ENCODE measurements around the gene OR56A1. TPM values are rescaled to one million over a fixed set of nuclear protein-coding genes. Genes with fewer than 3 reads are reported as not detected.

Gene OR56A1
- total RNA-seq, 1 experiment from 2014 or later = 0.35 TPM

- TF ChIP-seq ARID4B (CRISPR knock-in tag; IDR thresholded peaks at IDR 0.05; ENCODE audit: borderline replicate concordance) = no peak
- TF ChIP-seq CDX4 (CRISPR knock-in tag; IDR thresholded peaks at IDR 0.05; ENCODE audit: borderline replicate concordance) = no peak
- no peak for TF ChIP-seq STAT6 (CRISPR knock-in tag; conservative IDR thresholded peaks at IDR 0.05; ENCODE audit: low read depth)
- no peak for TF ChIP-seq E2F5 (CRISPR knock-in tag; IDR thresholded peaks at IDR 0.05)
- TF ChIP-seq ATF1 (CRISPR knock-in tag; IDR thresholded peaks at IDR 0.05) = no peak
Measured at GRCh38 chr11:6055569-6055968, 25.0 kb upstream of the OR56A1 start (continued).

GRCh38 chr11:6052374-6052773, 21.8 kb upstream of the OR56A1 start:
- Mint-ChIP-seq H3K4me3 (no peak overlapping the region), H3K36me3 (no peaks in the 10 kb centered on the region), H3K27ac (no peak overlapping the region), H3K9me3 (peaks cover 7% of the 10 kb centered on the region), H3K27me3 (ENCODE audit: low read depth) (no peaks in the 10 kb centered on the region; the same call in 1 of the 2 replicates), H3K4me1 (peaks cover 24% of the 10 kb centered on the region)
- ATAC-seq (peak; percentile 56; the same call in 1 of the 2 replicates), DNase-seq (ENCODE audit: low spot score) (no peak)
- TF ChIP-seq ZNF121 (CRISPR knock-in tag; IDR thresholded peaks at IDR 0.05) (no peak), ARID4B (CRISPR knock-in tag; IDR thresholded peaks at IDR 0.05; ENCODE audit: borderline replicate concordance) (no peak), HMGA2 (CRISPR knock-in tag; IDR thresholded peaks at IDR 0.05) (no peak), NR1H2 (CRISPR knock-in tag; IDR thresholded peaks at IDR 0.05) (no peak)
- POLR2A ChIA-PET = no interaction called here
- CTCF ChIA-PET = interaction anchor here (1.0 to 1.9 kb wide), 2 partner anchors 10 to 301 kb away, joined by 4 to 6 read pairs; no protein-coding TSS in a partner anchor

- peaks cover 3% of the 10 kb centered on the region for H3K4me1 Mint-ChIP-seq
- H3K27me3 Mint-ChIP-seq (ENCODE audit: low read depth) = no peaks in the 10 kb centered on the region
- peaks cover 7% of the 10 kb centered on the region for H3K9me3 Mint-ChIP-seq
- no peaks in the 10 kb centered on the region for H3K36me3 Mint-ChIP-seq
- no peak for ATAC-seq
- no peak overlapping the region for H3K4me3 Mint-ChIP-seq
- POLR2A ChIA-PET = no interaction called here
- TF ChIP-seq AFF4 (CRISPR knock-in tag; IDR thresholded peaks at IDR 0.05; ENCODE audit: borderline replicate concordance) (no peak), RORB (CRISPR knock-in tag; IDR thresholded peaks at IDR 0.05) (no peak), CDX4 (CRISPR knock-in tag; IDR thresholded peaks at IDR 0.05; ENCODE audit: borderline replicate concordance) (no peak)
- no peak overlapping the region for H3K27ac Mint-ChIP-seq
- DNase-seq (ENCODE audit: low spot score) = no peak
- CTCF ChIA-PET = interaction anchor here (0.9 to 1.2 kb wide), 3 partner anchors 11 to 323 kb away, joined by 3 to 4 read pairs (median 3); no protein-coding TSS in a partner anchor
Measured at GRCh38 chr11:6040874-6041273, 10.3 kb upstream of the OR56A1 start.

All from WTC11 (cell line).